Hematopoietic multipotent progenitor cell treated with erythropoietin and hydrocortisone succinate and interleukin-3 and kit ligand, for 15 days (in vitro differentiated cells): ENCODE measurements around the gene SETD1B.
A peak's percentile ranks its signal among the peaks of the same experiment; 100 is the strongest.
"Not testable (repeated sequence)": the region's sequence is repeated elsewhere in the genome, so short reads cannot be mapped to it uniquely, and the experiment has no call there.

Experiments used
- DNase-seq: peaks from one replicate; pipeline ENCODE4 v3.0.0-alpha.2; 2015; ENCODE audit warnings: low spot score

Gene SETD1B

DNA sequence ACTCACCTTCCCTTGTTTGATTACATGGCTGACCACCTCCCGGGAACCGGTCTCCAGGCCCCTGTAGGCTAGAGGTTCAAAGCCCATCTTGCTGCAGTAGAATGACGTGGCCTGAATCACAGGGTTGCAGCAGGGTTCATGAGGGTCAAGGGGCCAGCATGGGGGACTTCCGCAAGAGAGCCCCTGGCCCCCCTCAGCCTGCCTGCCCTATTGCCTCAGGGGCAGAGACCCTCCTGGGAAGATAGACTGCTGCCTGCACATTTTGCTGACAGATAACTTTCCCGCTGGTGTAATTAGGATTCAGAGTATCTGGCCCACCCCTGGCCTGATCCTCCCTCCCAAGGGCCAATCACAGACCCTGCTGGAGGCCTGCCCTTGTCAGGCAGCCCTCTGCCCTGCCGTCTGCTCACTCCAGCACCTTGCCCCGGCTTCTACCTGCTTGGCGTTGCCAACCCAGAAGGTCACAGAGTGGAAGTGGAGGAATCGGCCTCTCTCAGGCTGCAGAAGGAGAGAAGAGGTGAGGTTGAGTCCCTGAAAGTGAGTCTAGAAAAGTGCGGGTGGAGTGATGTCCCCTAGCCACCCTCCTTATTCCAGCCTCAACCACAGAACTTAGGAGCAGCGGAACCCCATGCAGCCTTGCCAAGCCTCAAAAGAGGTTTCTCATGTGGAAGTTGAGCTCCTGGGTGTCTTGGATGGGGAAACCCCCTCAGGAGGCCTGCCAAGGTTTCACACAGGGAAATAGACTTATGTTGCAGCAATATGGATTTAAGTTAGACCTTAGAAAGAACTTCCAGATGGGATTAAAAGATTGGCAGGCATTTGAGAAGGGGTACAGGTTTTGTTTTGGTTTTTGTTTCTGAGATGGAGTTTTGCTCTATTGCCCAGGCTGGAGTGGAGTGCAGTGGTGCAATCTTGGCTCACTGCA is 53.8 kb downstream of the SETD1B start:
- DNase-seq = no peak

DNA sequence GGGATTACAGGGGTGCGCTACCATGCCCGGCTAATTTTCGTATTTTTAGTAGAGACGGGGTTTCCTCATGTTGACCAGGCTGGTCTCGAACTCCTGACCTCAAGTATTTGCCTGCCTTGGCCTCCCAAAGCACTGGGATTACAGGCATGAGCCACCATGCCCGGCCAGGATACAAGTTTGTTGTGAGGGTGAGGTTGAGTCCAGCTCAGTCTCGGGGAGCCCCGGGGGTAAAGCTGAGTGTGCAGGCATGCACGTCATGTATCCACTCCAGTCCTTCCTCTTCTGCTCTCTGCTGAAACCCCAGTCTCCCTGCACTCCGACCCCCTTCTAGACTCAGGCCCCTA is 54.5 kb downstream of the SETD1B start:
- DNase-seq = no peak

DNA sequence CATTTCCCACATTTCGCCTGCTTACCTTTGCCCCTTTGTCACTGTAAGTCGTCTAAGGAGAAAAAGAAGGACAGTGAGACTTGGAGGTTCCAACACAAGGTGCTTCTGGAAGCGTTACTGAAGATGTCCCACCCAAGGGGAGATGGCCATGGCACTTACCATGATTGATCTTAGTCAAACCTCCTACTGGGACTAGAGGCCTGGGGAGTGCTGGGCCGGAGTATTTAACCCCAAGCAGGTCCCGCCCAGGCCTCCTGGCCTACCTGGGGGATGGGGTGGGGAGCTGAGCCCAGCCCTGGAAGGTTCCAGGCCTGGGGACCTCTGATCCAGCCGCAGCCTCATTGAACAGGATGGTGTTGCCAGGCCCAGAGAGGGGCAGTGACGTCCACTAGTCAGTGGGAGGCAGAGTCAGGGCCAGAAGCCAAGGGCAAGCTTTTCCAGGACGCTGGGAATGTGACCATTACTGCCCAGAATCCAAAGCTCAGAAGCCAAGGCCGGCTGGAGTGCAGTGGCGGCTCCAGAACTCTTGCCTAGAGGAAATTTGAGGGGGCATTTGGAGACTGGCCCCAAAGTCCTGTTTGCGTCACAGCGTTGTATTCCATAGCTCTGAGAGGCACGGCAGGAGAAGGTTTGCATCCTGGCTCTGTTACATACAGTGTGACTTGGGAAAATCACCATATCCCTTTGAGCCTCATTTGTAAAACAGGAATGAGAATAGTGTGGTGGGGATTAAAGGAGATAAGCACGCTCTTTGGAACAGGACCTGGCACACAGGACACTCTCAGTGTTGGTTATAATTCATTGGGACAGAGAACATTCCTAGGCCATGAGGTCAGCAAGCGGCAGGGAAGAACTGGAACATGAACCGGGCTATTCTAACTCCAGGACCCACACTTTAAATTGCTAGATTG is 55.1 kb downstream of the SETD1B start, which contains the start of gene HPD:
TSS of gene HPD (minus strand) at position 198 of the 911 bp plus-strand sequence. CDS start at position 162, 36 bp downstream.
- DNase-seq = no peak

DNA sequence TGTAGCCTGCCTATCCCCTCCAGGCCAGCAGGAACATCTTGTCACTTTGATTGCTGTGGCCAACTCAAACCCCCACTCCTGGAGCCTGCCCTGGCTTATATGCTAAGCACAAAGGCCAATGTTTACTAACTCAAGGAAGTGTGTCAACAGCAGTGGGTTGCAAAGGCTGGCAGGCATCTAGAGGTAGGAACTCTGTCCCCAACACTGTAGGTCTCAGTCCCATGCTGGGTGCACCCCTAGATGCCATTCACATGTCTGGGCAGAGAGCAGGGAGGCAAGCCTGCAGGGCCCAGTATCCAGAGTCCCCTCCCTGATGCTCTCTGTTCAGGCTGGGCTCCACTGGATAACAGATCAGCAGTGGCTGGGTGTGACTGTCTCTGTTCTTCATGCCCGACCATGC is 56.4 kb downstream of the SETD1B start:
- DNase-seq = peak; percentile 44

DNA sequence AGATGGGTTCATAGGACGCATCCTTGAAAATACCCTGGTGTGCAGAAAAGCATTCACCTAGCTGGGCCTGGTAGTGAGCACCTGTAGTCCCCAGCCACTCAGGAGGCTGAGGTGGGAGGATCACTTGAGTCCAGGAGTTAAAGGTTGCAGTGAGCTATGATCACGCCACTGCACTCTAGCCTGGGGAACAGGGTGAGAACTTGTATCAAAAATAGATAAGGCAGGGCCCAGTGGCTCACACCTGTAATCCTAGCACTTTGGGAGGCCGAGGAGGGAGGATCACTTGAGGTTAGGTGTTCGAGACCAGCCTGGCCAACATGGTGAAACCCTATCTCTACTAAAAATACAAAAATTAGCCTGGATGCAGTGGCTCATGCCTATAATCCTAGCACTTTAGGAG is 56.9 kb downstream of the SETD1B start:
- DNase-seq = not testable (repeated sequence)

DNA sequence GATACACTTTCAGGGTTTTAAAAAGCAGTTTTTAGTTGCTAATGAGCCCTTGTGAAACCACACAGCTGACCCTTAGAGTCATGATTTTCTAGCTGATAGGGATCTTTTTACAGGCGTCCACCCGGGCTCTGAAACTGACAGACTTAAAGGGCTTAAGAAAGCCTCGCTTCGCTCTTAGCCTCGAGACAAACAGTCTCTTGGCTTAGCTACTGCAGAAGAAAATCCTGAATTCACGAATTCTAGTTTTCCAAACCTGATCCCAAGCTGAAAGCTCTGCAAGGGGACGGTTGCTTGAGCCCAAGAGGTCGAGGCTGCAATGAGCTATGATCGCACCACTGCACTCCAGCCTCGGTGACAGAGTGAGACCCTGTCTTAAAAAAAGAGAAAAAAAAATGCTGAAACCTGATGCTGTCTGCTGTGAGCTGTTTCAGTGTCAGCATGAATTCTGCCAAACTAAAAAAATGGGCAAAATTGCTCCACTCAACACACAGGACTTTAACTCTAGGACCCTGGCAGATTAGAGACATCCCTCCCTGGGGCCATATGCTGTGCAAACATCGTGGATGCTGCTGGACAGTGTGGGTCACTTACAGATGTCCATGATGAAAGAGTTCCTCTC is 57.9 kb downstream of the SETD1B start:
- no peak for DNase-seq

DNA sequence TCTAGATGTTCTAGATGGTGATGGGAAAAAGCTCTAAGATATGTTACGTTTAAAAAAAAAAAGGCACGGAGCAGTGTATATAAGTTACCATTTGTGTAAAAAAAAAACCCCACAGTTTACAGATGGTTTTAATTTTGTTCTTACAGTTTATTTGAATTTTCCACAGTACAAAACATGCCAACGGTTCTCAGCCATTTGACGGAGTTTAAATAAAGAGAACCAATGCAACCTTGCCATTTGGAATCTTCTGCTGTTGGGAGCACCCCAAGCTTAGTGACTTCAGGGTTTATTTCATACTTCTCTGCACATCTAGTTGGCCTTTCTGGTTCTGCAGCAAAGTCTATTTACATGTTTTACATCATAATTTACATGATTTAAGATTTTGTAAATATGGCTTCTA is 62.5 kb downstream of the SETD1B start:
- no peak for DNase-seq

DNA sequence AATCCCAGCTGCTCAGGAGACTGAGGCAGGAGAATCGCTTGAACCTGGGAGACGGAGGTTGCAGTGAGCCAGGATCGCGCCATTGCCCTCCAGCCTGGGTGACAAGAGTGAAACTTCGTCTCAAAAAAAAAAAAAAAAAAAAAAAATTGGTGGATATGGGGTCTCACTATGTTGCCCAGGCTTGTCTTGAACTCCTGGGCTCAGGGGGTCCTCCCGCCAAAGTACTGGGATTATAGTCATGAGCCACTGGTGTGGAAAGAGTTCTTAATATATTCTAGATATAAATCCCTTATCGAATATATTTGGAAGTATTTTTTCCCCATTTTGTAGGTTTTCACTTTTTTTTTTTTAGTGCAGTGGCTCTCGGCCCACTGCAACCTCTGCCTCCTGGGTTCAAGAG is 65.4 kb downstream of the SETD1B start:
- not testable (repeated sequence) for DNase-seq

DNA sequence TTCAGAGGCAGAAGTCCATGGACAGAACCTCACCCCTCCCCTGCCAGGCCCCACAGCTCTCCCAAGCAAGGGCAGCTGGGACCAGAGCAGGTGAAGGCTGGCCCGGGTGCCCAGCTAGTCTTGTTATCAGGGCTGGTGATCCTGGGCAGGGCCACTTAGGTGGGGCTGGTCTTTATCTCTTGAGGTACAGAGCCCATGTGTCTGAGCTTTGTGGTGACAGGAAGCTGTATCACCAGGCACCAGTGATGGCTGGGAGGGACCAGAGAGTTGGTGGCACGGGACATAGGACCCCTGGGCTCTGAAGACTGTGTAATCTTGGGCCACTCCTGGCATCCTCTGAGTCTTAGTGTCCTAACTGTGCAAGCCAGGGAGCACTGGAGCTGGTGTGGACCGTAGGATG is 67.7 kb downstream of the SETD1B start:
- peak; percentile 93 for DNase-seq

DNA sequence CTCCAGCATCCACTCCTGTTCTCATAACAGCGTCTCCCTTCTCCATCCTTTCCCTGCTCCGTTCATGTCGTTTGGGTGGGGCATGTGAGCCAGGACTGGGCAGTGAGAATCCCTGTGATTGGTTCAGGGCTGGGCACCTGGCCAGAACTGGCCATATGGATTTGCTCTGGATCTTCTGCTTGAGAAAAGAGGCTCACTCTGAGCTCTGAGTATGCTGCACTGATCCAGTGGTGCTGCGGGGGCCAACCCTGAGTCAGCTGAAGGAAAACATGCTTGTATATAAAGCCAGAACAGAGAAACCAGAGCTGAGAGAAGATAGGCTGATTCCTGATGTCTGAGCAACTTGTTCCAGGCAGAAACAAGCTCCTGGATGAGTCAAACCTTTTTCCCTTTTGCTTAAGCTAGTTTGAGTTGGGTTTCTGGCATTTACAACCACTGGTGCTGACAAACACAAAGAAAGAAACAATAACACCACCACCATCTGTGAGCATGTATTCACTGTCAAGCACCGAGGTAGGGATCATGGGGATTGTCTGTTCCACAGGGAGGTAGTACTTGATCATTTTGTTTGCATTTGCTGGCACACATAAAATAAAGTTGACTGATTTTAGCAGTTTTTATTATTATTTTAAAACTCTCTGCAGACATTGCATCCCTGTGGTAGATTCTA is 68.9 kb downstream of the SETD1B start:
- DNase-seq = peak; percentile 34

DNA sequence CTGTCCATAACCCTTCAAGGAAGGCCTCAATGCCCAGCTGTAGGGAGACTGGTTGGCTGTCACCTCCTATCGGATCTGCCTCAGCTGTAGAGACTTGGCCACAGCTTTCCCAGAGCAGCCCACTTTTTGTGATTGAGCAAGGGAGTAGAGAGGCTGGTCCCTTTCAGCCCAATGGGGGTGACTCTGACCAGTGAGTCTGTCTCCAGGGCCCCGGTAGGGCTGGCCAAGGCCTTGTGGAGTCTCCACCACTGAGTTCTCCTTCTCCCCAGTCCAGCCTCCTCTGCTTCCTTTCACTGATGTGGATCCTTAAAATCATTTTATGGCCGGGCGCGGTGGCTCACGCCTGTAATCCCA is 69.4 kb downstream of the SETD1B start:
- DNase-seq = no peak

DNA sequence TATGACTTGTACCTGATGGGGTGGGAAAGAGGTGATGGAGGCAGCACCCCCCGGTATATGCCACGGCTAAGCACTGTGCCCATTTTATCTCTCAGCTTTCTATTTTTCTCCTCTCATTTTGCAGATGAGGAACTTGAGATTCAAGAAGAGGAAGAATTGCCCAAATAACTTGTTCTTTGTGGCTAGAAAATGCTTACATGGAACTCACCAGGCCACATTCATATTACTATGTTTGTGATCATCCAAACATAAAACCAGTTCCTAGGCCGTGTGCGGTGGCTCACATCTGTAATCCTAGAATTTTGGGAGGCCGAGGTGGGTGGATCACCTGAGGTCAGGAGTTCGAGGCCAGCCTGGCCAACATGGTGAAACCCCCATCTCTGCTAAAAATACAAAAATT is 70.3 kb downstream of the SETD1B start:
- DNase-seq = no peak

DNA sequence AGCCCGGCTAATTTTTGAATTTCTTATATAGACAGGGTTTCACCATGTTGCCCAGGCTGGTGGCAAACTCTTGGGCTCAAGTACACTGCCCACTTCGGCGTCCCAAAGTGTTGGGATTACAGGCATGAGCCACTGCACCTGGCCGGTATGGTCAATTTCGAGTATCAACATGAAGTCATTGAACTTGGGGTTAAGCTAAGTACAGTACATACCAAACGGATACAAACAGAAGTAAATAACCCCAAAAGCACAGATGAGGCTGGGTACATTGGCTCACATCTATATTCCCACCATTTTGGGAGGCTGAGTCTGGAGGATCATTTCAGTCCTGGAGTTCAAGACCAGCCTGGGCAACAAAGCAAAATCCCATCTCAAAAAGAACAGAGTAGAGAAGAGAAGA is 71.8 kb downstream of the SETD1B start:
- no peak for DNase-seq

DNA sequence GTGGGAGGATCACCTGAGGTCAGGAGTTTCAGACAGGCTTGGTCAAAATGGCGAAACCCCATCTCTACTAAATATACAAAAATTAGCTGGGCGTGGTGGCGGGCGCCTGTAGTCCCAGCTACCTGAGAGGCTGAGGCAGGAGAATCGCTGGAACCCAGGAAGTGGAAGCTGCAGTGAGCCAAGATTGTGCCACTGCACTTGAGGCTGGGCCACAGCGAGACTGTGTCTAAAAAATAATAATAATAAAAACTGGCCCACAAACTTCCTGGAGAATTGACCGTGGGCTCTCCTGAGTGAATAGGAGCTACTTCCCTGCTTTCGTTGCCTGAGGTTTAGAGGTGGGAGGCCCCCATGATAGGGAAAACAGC is 72.3 kb downstream of the SETD1B start:
- not testable (repeated sequence) for DNase-seq
